Measurements from ENCODE around the gene ZNRF1.

DNA sequence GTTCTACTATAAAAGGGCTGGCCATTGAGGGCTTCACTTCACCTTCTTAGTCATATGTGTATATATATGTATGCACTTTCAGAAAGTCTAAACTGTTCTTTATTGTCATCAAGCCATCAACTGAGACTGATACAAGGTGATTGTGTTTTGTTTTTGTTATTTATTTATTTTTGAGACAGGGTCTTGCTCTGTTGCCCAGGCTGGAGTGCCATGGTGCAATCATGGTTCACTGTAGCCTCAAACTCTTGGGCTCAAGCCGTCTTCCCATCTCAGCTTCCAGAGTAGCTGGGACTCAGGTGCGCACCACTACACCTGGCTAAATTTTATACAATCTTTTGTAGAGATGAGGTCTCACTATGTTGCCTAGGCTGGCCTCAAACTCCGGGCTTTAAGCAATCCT is 5.6 kb downstream of the ZNRF1 start:
- TF ChIP-seq, protein P1, sequence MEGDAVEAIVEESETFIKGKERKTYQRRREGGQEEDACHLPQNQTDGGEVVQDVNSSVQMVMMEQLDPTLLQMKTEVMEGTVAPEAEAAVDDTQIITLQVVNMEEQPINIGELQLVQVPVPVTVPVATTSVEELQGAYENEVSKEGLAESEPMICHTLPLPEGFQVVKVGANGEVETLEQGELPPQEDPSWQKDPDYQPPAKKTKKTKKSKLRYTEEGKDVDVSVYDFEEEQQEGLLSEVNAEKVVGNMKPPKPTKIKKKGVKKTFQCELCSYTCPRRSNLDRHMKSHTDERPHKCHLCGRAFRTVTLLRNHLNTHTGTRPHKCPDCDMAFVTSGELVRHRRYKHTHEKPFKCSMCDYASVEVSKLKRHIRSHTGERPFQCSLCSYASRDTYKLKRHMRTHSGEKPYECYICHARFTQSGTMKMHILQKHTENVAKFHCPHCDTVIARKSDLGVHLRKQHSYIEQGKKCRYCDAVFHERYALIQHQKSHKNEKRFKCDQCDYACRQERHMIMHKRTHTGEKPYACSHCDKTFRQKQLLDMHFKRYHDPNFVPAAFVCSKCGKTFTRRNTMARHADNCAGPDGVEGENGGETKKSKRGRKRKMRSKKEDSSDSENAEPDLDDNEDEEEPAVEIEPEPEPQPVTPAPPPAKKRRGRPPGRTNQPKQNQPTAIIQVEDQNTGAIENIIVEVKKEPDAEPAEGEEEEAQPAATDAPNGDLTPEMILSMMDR (IDR thresholded peaks at IDR 0.05): no peak
- no peak for TF ChIP-seq POLR2A (IDR thresholded peaks at IDR 0.05)
